ENCODE measurements around the gene AQR. TPM values are rescaled to one million over a fixed set of nuclear protein-coding genes. Genes with fewer than 3 reads are reported as not detected.
A peak's percentile ranks its signal among the peaks of the same experiment; 100 is the strongest.

The AQR gene
- total and polyA plus RNA-seq, 4 donors: 9.2 to 41.3 (median 19.6) TPM

DNA sequence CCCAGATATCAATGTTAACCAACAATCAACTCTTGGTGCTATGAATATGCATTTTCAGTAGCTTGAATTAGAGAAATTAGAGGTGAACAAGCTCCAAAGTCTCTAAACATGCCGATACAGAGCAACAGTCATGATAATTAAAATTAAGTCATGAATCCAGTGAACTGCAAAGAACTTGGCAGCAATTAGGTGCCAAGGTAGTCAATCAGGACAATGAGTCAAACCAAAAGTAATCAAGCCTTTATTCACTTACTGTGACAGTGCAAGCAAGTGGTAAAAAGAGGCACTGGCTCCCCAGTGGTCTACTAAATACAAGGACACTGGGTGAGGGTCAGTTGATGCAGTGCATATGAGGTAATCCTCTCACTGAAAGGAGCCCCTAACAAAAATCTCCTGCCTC is 16.8 kb upstream of the AQR start:
- Histone ChIP-seq H3K9ac (ENCODE audit: insufficient read depth in 1 of 2, low read length in 2 of 2) (peak overlapping the region in 1 of 2 donors; percentile 96), H3K4me3 (peak overlapping the region; percentile 9), H3K27me3 (ENCODE audit: control insufficient read depth in 3 of 3, insufficient read depth in 3 of 3, low read length in 2 of 3) (no peaks in the 10 kb centered on the region), H3K27ac (ENCODE audit: low read depth in 1 of 2, low read length in 1 of 2) (no peak overlapping the region), H3K9me3 (ENCODE audit: control insufficient read depth in 4 of 4, insufficient read depth in 3 of 4, low read length in 3 of 4) (no peaks in the 10 kb centered on the region), H3K4me1 (ENCODE audit: control insufficient read depth in 5 of 5, insufficient read depth in 5 of 5, low read length in 5 of 5) (peaks cover 0 to 19% (median 4%) of the 10 kb centered on the region in 5 donors), H3K36me3 (ENCODE audit: control insufficient read depth in 4 of 4, insufficient read depth in 4 of 4, low read length in 4 of 4) (peaks cover under 1 to 17% (median 3%) of the 10 kb centered on the region in 4 donors)
- TF ChIP-seq, protein P1, sequence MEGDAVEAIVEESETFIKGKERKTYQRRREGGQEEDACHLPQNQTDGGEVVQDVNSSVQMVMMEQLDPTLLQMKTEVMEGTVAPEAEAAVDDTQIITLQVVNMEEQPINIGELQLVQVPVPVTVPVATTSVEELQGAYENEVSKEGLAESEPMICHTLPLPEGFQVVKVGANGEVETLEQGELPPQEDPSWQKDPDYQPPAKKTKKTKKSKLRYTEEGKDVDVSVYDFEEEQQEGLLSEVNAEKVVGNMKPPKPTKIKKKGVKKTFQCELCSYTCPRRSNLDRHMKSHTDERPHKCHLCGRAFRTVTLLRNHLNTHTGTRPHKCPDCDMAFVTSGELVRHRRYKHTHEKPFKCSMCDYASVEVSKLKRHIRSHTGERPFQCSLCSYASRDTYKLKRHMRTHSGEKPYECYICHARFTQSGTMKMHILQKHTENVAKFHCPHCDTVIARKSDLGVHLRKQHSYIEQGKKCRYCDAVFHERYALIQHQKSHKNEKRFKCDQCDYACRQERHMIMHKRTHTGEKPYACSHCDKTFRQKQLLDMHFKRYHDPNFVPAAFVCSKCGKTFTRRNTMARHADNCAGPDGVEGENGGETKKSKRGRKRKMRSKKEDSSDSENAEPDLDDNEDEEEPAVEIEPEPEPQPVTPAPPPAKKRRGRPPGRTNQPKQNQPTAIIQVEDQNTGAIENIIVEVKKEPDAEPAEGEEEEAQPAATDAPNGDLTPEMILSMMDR (IDR thresholded peaks at IDR 0.05; ENCODE audit: control extremely low read depth, extremely low read depth): no peak
- ATAC-seq (ENCODE audit: insufficient read depth, low FRiP score) (no peak), DNase-seq (no peak)
- WGBS, 2 donors: 95 to 97% methylated on average over 1 of the region's 1 CpG

DNA sequence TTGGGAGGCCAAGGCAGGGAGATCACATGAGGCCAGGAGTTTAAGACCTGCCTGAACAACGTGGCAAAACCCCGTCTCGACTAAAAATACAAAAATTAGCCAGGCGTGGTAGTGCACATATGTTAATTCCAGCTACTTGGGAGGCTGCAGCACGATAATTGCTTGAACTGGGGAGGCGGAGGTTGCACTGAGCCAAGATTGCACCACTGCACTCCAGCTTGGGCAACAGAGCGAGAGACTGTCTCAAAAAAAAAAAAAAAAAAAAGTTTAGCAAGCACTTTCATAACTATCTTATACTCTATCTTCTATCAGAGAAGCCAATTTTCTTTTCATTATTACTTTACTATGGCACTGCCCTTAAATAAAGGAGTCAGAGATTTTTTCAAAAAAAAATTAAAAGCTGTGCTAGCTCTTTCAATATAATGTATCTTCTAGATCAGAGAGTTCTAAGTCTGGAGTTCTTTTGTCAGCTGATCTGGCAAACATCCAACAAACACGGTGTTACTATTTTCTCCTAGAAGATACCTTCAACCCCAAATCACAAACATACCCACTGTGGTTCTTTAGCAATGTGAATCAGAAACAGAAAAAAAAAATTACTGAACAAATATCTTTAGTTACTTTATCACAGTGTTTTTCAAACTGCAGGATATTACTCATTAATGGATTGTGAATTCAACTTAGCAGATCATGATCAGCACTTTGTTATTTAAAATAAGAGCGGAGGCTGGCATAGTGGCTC is 15.5 kb upstream of the AQR start:
- DNase-seq: no peak
- Histone ChIP-seq H3K4me1 (ENCODE audit: control insufficient read depth in 5 of 5, insufficient read depth in 5 of 5, low read length in 5 of 5) (peaks cover 0 to 19% (median 4%) of the 10 kb centered on the region in 5 donors), H3K27ac (ENCODE audit: low read depth in 1 of 2, low read length in 1 of 2) (peak overlapping the region; percentile 22 to 26), H3K36me3 (ENCODE audit: control insufficient read depth in 4 of 4, insufficient read depth in 4 of 4, low read length in 4 of 4) (peaks cover 2 to 17% (median 3%) of the 10 kb centered on the region in 4 donors), H3K27me3 (ENCODE audit: control insufficient read depth in 3 of 3, insufficient read depth in 3 of 3, low read length in 2 of 3) (no peaks in the 10 kb centered on the region), H3K9me3 (ENCODE audit: control insufficient read depth in 4 of 4, insufficient read depth in 3 of 4, low read length in 3 of 4) (no peaks in the 10 kb centered on the region), H3K9ac (ENCODE audit: insufficient read depth in 1 of 2, low read length in 2 of 2) (no peak overlapping the region), H3K4me3 (no peak overlapping the region)
- ATAC-seq (ENCODE audit: insufficient read depth, low FRiP score): no peak
- WGBS, 2 donors: 44 to 59% methylated on average over 9 of the region's 9 CpGs
- TF ChIP-seq, protein P1 (IDR thresholded peaks at IDR 0.05; ENCODE audit: control extremely low read depth, extremely low read depth): no peak

DNA sequence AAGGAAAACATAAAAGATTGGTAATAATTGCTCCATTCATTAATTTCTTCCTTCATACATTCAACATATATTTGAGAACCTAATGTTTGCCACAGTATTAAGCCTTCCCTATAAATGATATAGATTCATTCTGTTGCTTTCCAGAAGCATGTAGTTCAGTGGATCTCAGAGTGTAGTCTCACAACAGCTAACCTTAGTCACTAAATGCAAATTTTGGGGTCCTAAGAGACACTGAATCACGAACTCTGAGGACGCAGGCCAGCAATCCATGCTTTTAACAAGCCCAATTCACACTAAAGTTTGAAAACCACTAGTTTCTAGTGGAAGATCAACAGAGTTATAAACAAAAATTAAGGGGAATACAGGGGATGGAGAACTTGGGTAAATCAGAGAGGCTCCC is 7.2 kb upstream of the AQR start:
- Histone ChIP-seq H3K4me3 (no peak overlapping the region), H3K9me3 (ENCODE audit: control insufficient read depth in 4 of 4, insufficient read depth in 3 of 4, low read length in 3 of 4) (no peaks in the 10 kb centered on the region), H3K4me1 (ENCODE audit: control insufficient read depth in 5 of 5, insufficient read depth in 5 of 5, low read length in 5 of 5) (no peaks in the 10 kb centered on the region), H3K27ac (ENCODE audit: low read depth in 1 of 2, low read length in 1 of 2) (no peak overlapping the region), H3K36me3 (ENCODE audit: control insufficient read depth in 4 of 4, insufficient read depth in 4 of 4, low read length in 4 of 4) (peaks cover 0 to 8% (median under 1%) of the 10 kb centered on the region in 4 donors), H3K9ac (ENCODE audit: insufficient read depth in 1 of 2, low read length in 2 of 2) (no peak overlapping the region), H3K27me3 (ENCODE audit: control insufficient read depth in 3 of 3, insufficient read depth in 3 of 3, low read length in 2 of 3) (no peaks in the 10 kb centered on the region)
- DNase-seq (no peak), ATAC-seq (ENCODE audit: insufficient read depth, low FRiP score) (no peak)
- WGBS, 2 donors: 93 to 97% methylated on average over 2 of the region's 2 CpGs
- TF ChIP-seq, protein P1 (IDR thresholded peaks at IDR 0.05; ENCODE audit: control extremely low read depth, extremely low read depth): no peak
